ENCODE measurements around the gene HIP1. TPM values are rescaled to one million over a fixed set of nuclear protein-coding genes. Genes with fewer than 3 reads are reported as not detected.
"Not testable (repeated sequence)": the region's sequence is repeated elsewhere in the genome, so short reads cannot be mapped to it uniquely, and the experiment has no call there.

HIP1 gene
- total and polyA plus RNA-seq, 2 of the 4 experiments (the other 2 are of a cell fraction), result 6.8 to 10.0 TPM

GRCh38 chr7:75693668-75694067, 45.1 kb downstream of the HIP1 start:
- H4K5ac ChIP-seq (ENCODE audit: low read depth, low read length); H3K18ac ChIP-seq (ENCODE audit: low read depth, low read length); H3K27ac ChIP-seq (ENCODE audit: insufficient read depth, low read length); H3K9ac ChIP-seq (ENCODE audit: low read depth, low read length); ATAC-seq (ENCODE audit: low read depth); H4K8ac ChIP-seq (ENCODE audit: low read depth in 2 of 2, low read length in 2 of 2); H3K9me3 ChIP-seq (ENCODE audit: control insufficient read depth, insufficient read depth, low read length); H2BK15ac ChIP-seq (ENCODE audit: low read depth, low read length); H2AK9ac ChIP-seq (replicated peaks; ENCODE audit: low read depth, low read length, poor library complexity); H4K20me1 ChIP-seq (ENCODE audit: insufficient read depth, low read length); H3K4ac ChIP-seq (ENCODE audit: low read depth, low read length); H2BK20ac ChIP-seq (ENCODE audit: low read depth, low read length); H3K4me3 ChIP-seq (ENCODE audit: insufficient read depth, low read depth, low read length); H3K27me3 ChIP-seq (ENCODE audit: control insufficient read depth, insufficient read depth, low read length); in situ Hi-C loops (cut with MboI; ENCODE audit: low sequenced_read_pairs); CTCF ChIA-PET; H3K36me3 ChIP-seq (ENCODE audit: control insufficient read depth, insufficient read depth, low read length); H3K4me1 ChIP-seq (ENCODE audit: control insufficient read depth, insufficient read depth, low read length); H3K79me1 ChIP-seq (ENCODE audit: low read depth in 1 of 2, low read length in 2 of 2); DNase-seq; H3K56ac ChIP-seq (ENCODE audit: extremely low read depth, insufficient read depth, low read length); H2AFZ ChIP-seq (replicated peaks; ENCODE audit: low read length, poor library complexity); H3K23ac ChIP-seq (ENCODE audit: low read depth, low read length); H3K9me1 ChIP-seq (ENCODE audit: insufficient read depth, low read length); BruUV-seq (replicated peaks); H4K91ac ChIP-seq (ENCODE audit: insufficient read depth, low read depth, low read length); POLR2A ChIA-PET (ENCODE audit: unreplicated experiment); intact Hi-C loops (cut with micrococcal nuclease); H3K4me2 ChIP-seq (ENCODE audit: low read depth, low read length); H3K14ac ChIP-seq (replicated peaks; ENCODE audit: low read depth, low read length); H2BK5ac ChIP-seq (ENCODE audit: low read depth, low read length, poor library complexity, severe bottlenecking); H2AK5ac ChIP-seq (ENCODE audit: low read depth, low read length); H2BK120ac ChIP-seq (ENCODE audit: low read depth, low read length); dilution Hi-C loops (cut with HindIII; ENCODE audit: low sequenced_read_pairs, unreplicated experiment): not testable (repeated sequence)
- no CpG with 5 or more reads among the region's 6 CpGs for WGBS, 2 experiments (ENCODE audit: extremely low coverage in 2 of 2, insufficient read length in 1 of 2)
